K562 (cell line): ENCODE results near the gene MEF2C. TPM values are rescaled to one million over a fixed set of nuclear protein-coding genes. Genes with fewer than 3 reads are reported as not detected.

Experiments
- ATAC-seq: fragments of 200-7000 bp; cut with Tn5 transposase; 3 replicates; pipeline ENCODE4 v1.9.1; 2020; ENCODE audit warnings: moderate library complexity
- BruUV-seq: library from RNA; stranded (reverse); fragments of 400-500 nt; replicated peaks from 2 replicates; lab custom pipeline; 2021; lab: Mats Ljungman, UMichigan
- CTCF ChIA-PET: fragments of 300-600 bp; formaldehyde crosslinking; extraction: SDS; loops from one replicate; lab custom pipeline; 2021; ENCODE audit warnings: low intra/inter-chr PET ratio; lab: Yijun Ruan, JAX
- POLR2A ChIA-PET: fragments of 300-600, 350-650 bp; sonication (Branson Sonifier 250); formaldehyde crosslinking; extraction: SDS; loops from one replicate; lab custom pipeline; 2021; ENCODE audit warnings: antibody characterized with exemption, inconsistent platforms; lab: Yijun Ruan, JAX
- DNase-seq, 4 experiments: peaks; one replicate each; pipeline versions ENCODE4 v3.0.0 to v3.0.0-alpha.2; 2011 to 2018; ENCODE audit warnings: low spot score in 3 of 4, mixed read lengths in 3 of 4; ENCODE audit errors: extremely low read depth in 1 of 4
- FAIRE-seq: peaks from 2 replicates; lab custom pipeline; 2011; peaks lifted over from hg19 to GRCh38; lab: Jason Lieb, UNC
- H2AFZ ChIP-seq: 2 replicates; pipeline ENCODE4 v1.6.0; 2011; ENCODE audit warnings: low read depth, low read length, control low read depth, inconsistent platforms
- H3K27ac ChIP-seq: fragments of 200-600 bp; 3 replicates; pipeline ENCODE4 v1.8.0; 2011; ENCODE audit warnings: low read depth, mild to moderate bottlenecking, control low read depth, inconsistent platforms, low read length, moderate library complexity, mixed read lengths; ENCODE audit errors: extremely low read depth
- H3K27me3 ChIP-seq, 2 experiments: fragments of 300-600 bp in 1 of 2; 2 replicates in 1 of 2; 3 replicates in 1 of 2; pipeline versions ENCODE4 v1.6.0 to v1.8.0; 2011; ENCODE audit warnings: inconsistent platforms in 2 of 2, low read length in 2 of 2, mild to moderate bottlenecking in 1 of 2, mixed read lengths in 1 of 2, moderate library complexity in 1 of 2; ENCODE audit not compliant: control insufficient read depth in 2 of 2, insufficient read depth in 2 of 2
- H3K36me3 ChIP-seq: fragments of 300-600 bp; 3 replicates; pipeline ENCODE4 v1.8.0; 2011; ENCODE audit warnings: mild to moderate bottlenecking, low read length, inconsistent platforms; ENCODE audit not compliant: control insufficient read depth, insufficient read depth
- H3K4me1 ChIP-seq, 2 experiments: fragments of 200-600 bp in 1 of 2; replicated peaks in 1 of 2; 2 replicates in 1 of 2; 3 replicates in 1 of 2; pipeline versions ENCODE4 v1.5.1 to v1.8.0; 2011; ENCODE audit warnings: inconsistent platforms in 2 of 2, low read length in 2 of 2, mild to moderate bottlenecking in 1 of 2, mixed read lengths in 1 of 2, moderate library complexity in 1 of 2; ENCODE audit not compliant: control insufficient read depth in 2 of 2, insufficient read depth in 2 of 2
- H3K4me2 ChIP-seq: 2 replicates; pipeline ENCODE4 v1.6.1; 2011; ENCODE audit warnings: low read length, control low read depth, inconsistent platforms, mixed read lengths; ENCODE audit not compliant: insufficient read depth
- H3K4me3 ChIP-seq: fragments of 200-600 bp; sonication (generic), shearing (Covaris generic); 2 replicates; pipeline ENCODE4 v1.5.1; 2016; ENCODE audit warnings: control low read depth, inconsistent platforms
- H3K79me2 ChIP-seq: fragments of 200-600 bp; 3 replicates; pipeline ENCODE4 v1.8.0; 2011; ENCODE audit warnings: low read length, inconsistent platforms; ENCODE audit not compliant: control insufficient read depth, insufficient read depth
- H3K9ac ChIP-seq, 2 experiments: 2 replicates each; pipeline versions ENCODE4 v1.6.0 to v1.6.1; 2011; ENCODE audit warnings: low read depth in 2 of 2, low read length in 2 of 2, control low read depth in 1 of 2, inconsistent platforms in 1 of 2, mild to moderate bottlenecking in 1 of 2, mixed read lengths in 1 of 2; ENCODE audit not compliant: insufficient read depth in 1 of 2
- H3K9me1 ChIP-seq: one replicate; pipeline ENCODE4 v1.6.0; 2011; ENCODE audit warnings: inconsistent platforms, mild to moderate bottlenecking, low read length, moderate library complexity; ENCODE audit not compliant: control insufficient read depth, insufficient read depth
- H3K9me3 ChIP-seq: replicated peaks from 2 replicates; pipeline ENCODE4 v1.5.1; 2011; ENCODE audit warnings: low read depth, low read length, inconsistent platforms; ENCODE audit not compliant: control insufficient read depth, insufficient read depth
- H4K20me1 ChIP-seq: replicated peaks from 2 replicates; pipeline ENCODE4 v1.6.1; 2011; ENCODE audit warnings: low read length, inconsistent platforms, mixed read lengths; ENCODE audit not compliant: control insufficient read depth, insufficient read depth
- ATF7 ChIP-seq: fragments of 450-650 bp; IDR thresholded peaks from 2 replicates; pipeline ENCODE4 v1.7.1; 2014; ENCODE audit warnings: mild to moderate bottlenecking, moderate library complexity
- DLX4 ChIP-seq: fragments of 250-450 bp; sonication (Bioruptor Pico); IDR thresholded peaks from 2 replicates; pipeline ENCODE4 v1.6.1; 2021; ENCODE audit warnings: mild to moderate bottlenecking
- GTF2F1 ChIP-seq: IDR thresholded peaks from 2 replicates; pipeline ENCODE4 v1.6.1; 2011; ENCODE audit warnings: low read depth, low read length, improper control_type of control experiment
- HDAC1 ChIP-seq, 2 experiments: fragments of 450-650 bp; IDR thresholded peaks; 2 replicates each; pipeline ENCODE4 v1.6.1; 2016 to 2017; ENCODE audit warnings: inconsistent platforms in 1 of 2, mild to moderate bottlenecking in 1 of 2, moderate library complexity in 1 of 2
- KDM1A ChIP-seq, 2 experiments: fragments of 450-650 bp; IDR thresholded peaks; 2 replicates each; pipeline ENCODE4 v1.6.1; 2016; ENCODE audit warnings: mild to moderate bottlenecking in 2 of 2
- KLF1 ChIP-seq: fragments of 450-650 bp; IDR thresholded peaks from 2 replicates; pipeline ENCODE4 v1.6.1; 2016; ENCODE audit warnings: missing genetic modification characterization, missing compliant biosample characterization
- MCM3 ChIP-seq: fragments of 450-650 bp; IDR thresholded peaks from 2 replicates; pipeline ENCODE4 v1.6.1; 2016
- MTA2 ChIP-seq: fragments of 450-650 bp; IDR thresholded peaks from 2 replicates; pipeline ENCODE4 v1.6.1; 2016; ENCODE audit warnings: low read depth
- PHF20 ChIP-seq: fragments of 450-650 bp; IDR thresholded peaks from 2 replicates; pipeline ENCODE4 v1.6.1; 2018; ENCODE audit not compliant: partially characterized antibody
- POLR2G ChIP-seq: fragments of 200-400 bp; formaldehyde crosslinking; IDR thresholded peaks from 2 replicates; pipeline ENCODE4 v1.6.1; 2017; ENCODE audit warnings: low read depth, mild to moderate bottlenecking, antibody characterized with exemption, low read length, moderate library complexity
- SREBF1 ChIP-seq: fragments of 150-350 bp; IDR thresholded peaks from 2 replicates; pipeline ENCODE4 v1.6.1; 2014; ENCODE audit warnings: antibody characterized with exemption, low read depth, low read length, borderline replicate concordance
- ZKSCAN1 ChIP-seq: fragments of 150-350 bp; IDR thresholded peaks from 2 replicates; pipeline ENCODE4 v1.6.1; 2016; ENCODE audit warnings: low read depth, low read length
- WGBS: fragments of 100-300 bp; shearing (Covaris generic); methylation state at CpG from one replicate; pipeline ENCODE4 v1.1.6; 2016; ENCODE audit warnings: low coverage, mixed read lengths; ENCODE audit not compliant: insufficient coverage; ENCODE audit errors: missing lambda C conversion rate; 5-methylcytosine and 5-hydroxymethylcytosine counted together
- in situ Hi-C: fragments of 300-500 bp; cut with MboI; formaldehyde crosslinking; loops from 4 replicates; pipeline ENCODE4 v1.15.0; 2018; ENCODE audit warnings: inconsistent platforms, mixed read lengths
- intact Hi-C: fragments of 100-400 bp; cut with micrococcal nuclease; formaldehyde crosslinking; loops from 2 replicates; pipeline ENCODE4 v1.14.2; 2022
- polyA plus RNA-seq, 8 experiments: library from polyadenylated mRNA; depleted of rRNA in 4 of 8; stranded (reverse) in 5 of 8; unstranded in 3 of 8; fragments of >200 nt; fragmentation: Nextera tagmentation in 2 of 8; fragmentation: Illumina TruSeq in 1 of 8; extraction: Ambion mirVana in 2 of 8; extraction: Trizol in 1 of 8; gene quantifications; 2 replicates each; pipeline versions ENCODE4 v1.2.1 to v1.2.3, GENCODE V29; 2011 to 2014; ENCODE audit warnings: inconsistent platforms in 1 of 8, missing spikeins in 1 of 8
- total RNA-seq, 7 experiments: library from RNA; depleted of rRNA in 6 of 7; stranded (reverse); fragments of >200 nt in 6 of 7; fragmentation: Illumina TruSeq in 2 of 7; extraction: Trizol in 2 of 7; gene quantifications; 2 replicates each; pipeline versions ENCODE4 v1.2.1 to v1.2.3, GENCODE V29; 2011 to 2021; ENCODE audit warnings: low replicate concordance in 1 of 7
- TF ChIP-seq, protein P1 (sequence below): IDR thresholded peaks from 2 replicates; pipeline ENCODE4 v1.6.1; 2014; ENCODE audit warnings: antibody characterized with exemption
- TF ChIP-seq, protein P2 (sequence below): fragments of 450-650 bp; IDR thresholded peaks from 2 replicates; pipeline ENCODE4 v1.6.1; 2016
- TF ChIP-seq, protein P3 (sequence below): sonication (generic); formaldehyde crosslinking; IDR thresholded peaks from 2 replicates; pipeline ENCODE4 v1.8.0; 2022; ENCODE audit warnings: mild to moderate bottlenecking, missing genetic modification reagents

Gene MEF2C
- total and polyA plus RNA-seq, 9 of the 15 experiments (the other 6 are each of a cell fraction or from before 2014, with no cell fraction given), result 25.1 to 67.8 (median 58.3) TPM

- Histone ChIP-seq H3K9ac (peak overlapping the region; percentile 81 to 87), H3K27me3 (no peaks in the 10 kb centered on the region), H3K36me3 (0 out of 3 replicates have a peak, but pooled peaks cover 6% of the 10 kb centered on the region), H3K4me3 (peak overlapping the region; percentile 55), H3K9me1 (no peaks in the 10 kb centered on the region), H3K9me3 (no peaks in the 10 kb centered on the region), H3K4me2 (peak overlapping the region; percentile 76), H2AFZ (peak overlapping the region; percentile 69), H4K20me1 (no peaks in the 10 kb centered on the region), H3K79me2 (peaks cover 75% of the 10 kb centered on the region), H3K4me1 (peaks cover 3 to 8% of the 10 kb centered on the region in 2 experiments; a peak in 4 of 5 replicates), H3K27ac (peak overlapping the region; percentile 87)
- intact Hi-C loops (loop anchor here (2.0 to 10.0 kb wide), 5 partner anchors 42 to 1525 kb away; partner anchors contain the start of gene CETN3), in situ Hi-C loops (no loop called here)
- ATAC-seq (peak; percentile 43), DNase-seq (peak in 1 of 4 experiments; percentile 37), FAIRE-seq (no peak)
- WGBS, result under 1% methylated on average over 15 of the region's 15 CpGs
- ChIA-PET CTCF (no interaction called here), POLR2A (interaction anchor here (0.7 to 1.1 kb wide), 4 partner anchors 9 to 57 kb away, joined by 3 to 4 read pairs (median 3); no protein-coding TSS in a partner anchor)
- BruUV-seq, result TSS peak; percentile 62
- TF ChIP-seq SREBF1, result no peak
- no peak for TF ChIP-seq POLR2G
- no peak for TF ChIP-seq MCM3
- TF ChIP-seq PHF20, result no peak
- TF ChIP-seq, protein P1, sequence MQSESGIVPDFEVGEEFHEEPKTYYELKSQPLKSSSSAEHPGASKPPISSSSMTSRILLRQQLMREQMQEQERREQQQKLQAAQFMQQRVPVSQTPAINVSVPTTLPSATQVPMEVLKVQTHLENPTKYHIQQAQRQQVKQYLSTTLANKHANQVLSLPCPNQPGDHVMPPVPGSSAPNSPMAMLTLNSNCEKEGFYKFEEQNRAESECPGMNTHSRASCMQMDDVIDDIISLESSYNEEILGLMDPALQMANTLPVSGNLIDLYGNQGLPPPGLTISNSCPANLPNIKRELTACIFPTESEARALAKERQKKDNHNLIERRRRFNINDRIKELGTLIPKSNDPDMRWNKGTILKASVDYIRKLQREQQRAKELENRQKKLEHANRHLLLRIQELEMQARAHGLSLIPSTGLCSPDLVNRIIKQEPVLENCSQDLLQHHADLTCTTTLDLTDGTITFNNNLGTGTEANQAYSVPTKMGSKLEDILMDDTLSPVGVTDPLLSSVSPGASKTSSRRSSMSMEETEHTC, result no peak
- TF ChIP-seq ZKSCAN1, result no peak
- TF ChIP-seq KLF1 (tag), result no peak
- no peak for TF ChIP-seq ATF7
- TF ChIP-seq, protein P2, sequence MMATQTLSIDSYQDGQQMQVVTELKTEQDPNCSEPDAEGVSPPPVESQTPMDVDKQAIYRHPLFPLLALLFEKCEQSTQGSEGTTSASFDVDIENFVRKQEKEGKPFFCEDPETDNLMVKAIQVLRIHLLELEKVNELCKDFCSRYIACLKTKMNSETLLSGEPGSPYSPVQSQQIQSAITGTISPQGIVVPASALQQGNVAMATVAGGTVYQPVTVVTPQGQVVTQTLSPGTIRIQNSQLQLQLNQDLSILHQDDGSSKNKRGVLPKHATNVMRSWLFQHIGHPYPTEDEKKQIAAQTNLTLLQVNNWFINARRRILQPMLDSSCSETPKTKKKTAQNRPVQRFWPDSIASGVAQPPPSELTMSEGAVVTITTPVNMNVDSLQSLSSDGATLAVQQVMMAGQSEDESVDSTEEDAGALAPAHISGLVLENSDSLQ, result peak; percentile 30
- TF ChIP-seq KDM1A (IDR thresholded peaks at IDR 0.05), result peak; percentile 49 to 74; a peak in 3 of 4 replicates
- no peak for TF ChIP-seq GTF2F1
- 0 out of 4 replicates have a peak, but pooled peaks of 1 of the 2 experiments have one; percentile 26 for TF ChIP-seq HDAC1 (IDR thresholded peaks at IDR 0.05)
- TF ChIP-seq, protein P3, sequence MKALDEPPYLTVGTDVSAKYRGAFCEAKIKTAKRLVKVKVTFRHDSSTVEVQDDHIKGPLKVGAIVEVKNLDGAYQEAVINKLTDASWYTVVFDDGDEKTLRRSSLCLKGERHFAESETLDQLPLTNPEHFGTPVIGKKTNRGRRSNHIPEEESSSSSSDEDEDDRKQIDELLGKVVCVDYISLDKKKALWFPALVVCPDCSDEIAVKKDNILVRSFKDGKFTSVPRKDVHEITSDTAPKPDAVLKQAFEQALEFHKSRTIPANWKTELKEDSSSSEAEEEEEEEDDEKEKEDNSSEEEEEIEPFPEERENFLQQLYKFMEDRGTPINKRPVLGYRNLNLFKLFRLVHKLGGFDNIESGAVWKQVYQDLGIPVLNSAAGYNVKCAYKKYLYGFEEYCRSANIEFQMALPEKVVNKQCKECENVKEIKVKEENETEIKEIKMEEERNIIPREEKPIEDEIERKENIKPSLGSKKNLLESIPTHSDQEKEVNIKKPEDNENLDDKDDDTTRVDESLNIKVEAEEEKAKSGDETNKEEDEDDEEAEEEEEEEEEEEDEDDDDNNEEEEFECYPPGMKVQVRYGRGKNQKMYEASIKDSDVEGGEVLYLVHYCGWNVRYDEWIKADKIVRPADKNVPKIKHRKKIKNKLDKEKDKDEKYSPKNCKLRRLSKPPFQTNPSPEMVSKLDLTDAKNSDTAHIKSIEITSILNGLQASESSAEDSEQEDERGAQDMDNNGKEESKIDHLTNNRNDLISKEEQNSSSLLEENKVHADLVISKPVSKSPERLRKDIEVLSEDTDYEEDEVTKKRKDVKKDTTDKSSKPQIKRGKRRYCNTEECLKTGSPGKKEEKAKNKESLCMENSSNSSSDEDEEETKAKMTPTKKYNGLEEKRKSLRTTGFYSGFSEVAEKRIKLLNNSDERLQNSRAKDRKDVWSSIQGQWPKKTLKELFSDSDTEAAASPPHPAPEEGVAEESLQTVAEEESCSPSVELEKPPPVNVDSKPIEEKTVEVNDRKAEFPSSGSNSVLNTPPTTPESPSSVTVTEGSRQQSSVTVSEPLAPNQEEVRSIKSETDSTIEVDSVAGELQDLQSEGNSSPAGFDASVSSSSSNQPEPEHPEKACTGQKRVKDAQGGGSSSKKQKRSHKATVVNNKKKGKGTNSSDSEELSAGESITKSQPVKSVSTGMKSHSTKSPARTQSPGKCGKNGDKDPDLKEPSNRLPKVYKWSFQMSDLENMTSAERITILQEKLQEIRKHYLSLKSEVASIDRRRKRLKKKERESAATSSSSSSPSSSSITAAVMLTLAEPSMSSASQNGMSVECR, result 0 out of 2 replicates have a peak, but pooled peaks have one; percentile 39
- TF ChIP-seq DLX4 (CRISPR knock-in tag), result no peak
- no peak for TF ChIP-seq MTA2
Observed at GRCh38 chr5:88882276-88883038, 527 bp downstream of the MEF2C start.
